H9 (cell line): Measurements from ENCODE around the gene TNFAIP8L1. TPM values are rescaled to one million over a fixed set of nuclear protein-coding genes. Genes with fewer than 3 reads are reported as not detected.

ENCODE experiments used
- DNase-seq: peaks from one replicate; pipeline ENCODE4 v3.0.0-alpha.2; 2017
- H2AFZ ChIP-seq: one replicate; pipeline ENCODE4 v1.6.1; 2013; ENCODE audit warnings: mild to moderate bottlenecking, low read length, control low read depth, moderate library complexity
- H2AK5ac ChIP-seq: 2 replicates; pipeline ENCODE4 v1.6.1; 2013; ENCODE audit warnings: low read length, control low read depth, mixed read lengths; ENCODE audit not compliant: insufficient read length
- H2BK120ac ChIP-seq: one replicate; pipeline ENCODE4 v1.6.1; 2013; ENCODE audit warnings: low read depth, mild to moderate bottlenecking, low read length, control low read depth, inconsistent platforms; ENCODE audit not compliant: poor library complexity, severe bottlenecking
- H2BK12ac ChIP-seq: 2 replicates; pipeline ENCODE4 v1.6.1; 2013; ENCODE audit warnings: low read length, control low read depth, mixed read lengths, low read depth; ENCODE audit not compliant: insufficient read length
- H2BK15ac ChIP-seq: 2 replicates; pipeline ENCODE4 v1.6.1; 2013; ENCODE audit warnings: low read depth, low read length, control low read depth
- H2BK20ac ChIP-seq: one replicate; pipeline ENCODE4 v1.6.1; 2013; ENCODE audit warnings: low read depth, mild to moderate bottlenecking, low read length, control low read depth, inconsistent platforms; ENCODE audit not compliant: poor library complexity, severe bottlenecking
- H2BK5ac ChIP-seq: 2 replicates; pipeline ENCODE4 v1.6.1; 2013; ENCODE audit warnings: low read length, control low read depth, mixed read lengths; ENCODE audit not compliant: insufficient read length
- H3K14ac ChIP-seq: 2 replicates; pipeline ENCODE4 v1.6.1; 2013; ENCODE audit warnings: low read length, control low read depth; ENCODE audit not compliant: insufficient read depth
- H3K18ac ChIP-seq: 2 replicates; pipeline ENCODE4 v1.6.1; 2013; ENCODE audit warnings: low read depth, mild to moderate bottlenecking, mixed read lengths, low read length, control low read depth; ENCODE audit not compliant: insufficient read length
- H3K23ac ChIP-seq: 2 replicates; pipeline ENCODE4 v1.6.1; 2013; ENCODE audit warnings: low read length, control low read depth, mixed read lengths, low read depth; ENCODE audit not compliant: insufficient read length
- H3K23me2 ChIP-seq: 2 replicates; pipeline ENCODE4 v1.6.1; 2013; ENCODE audit warnings: low read depth, mild to moderate bottlenecking, mixed read lengths, low read length, control low read depth; ENCODE audit not compliant: insufficient read length, poor library complexity, severe bottlenecking
- H3K27ac ChIP-seq: 2 replicates; pipeline ENCODE4 v1.5.1; 2013; ENCODE audit warnings: low read length, control low read depth, mixed read lengths, low read depth; ENCODE audit not compliant: insufficient read length
- H3K27me3 ChIP-seq: 2 replicates; pipeline ENCODE4 v1.6.1; 2013; ENCODE audit warnings: low read length, control low read depth, inconsistent platforms; ENCODE audit not compliant: insufficient read depth
- H3K4ac ChIP-seq: 2 replicates; pipeline ENCODE4 v1.6.1; 2013; ENCODE audit warnings: low read depth, mild to moderate bottlenecking, control low read depth, inconsistent platforms, low read length, moderate library complexity
- H3K4me1 ChIP-seq: 2 replicates; pipeline ENCODE4 v1.6.1; 2013; ENCODE audit warnings: low read length, control low read depth, inconsistent platforms; ENCODE audit not compliant: insufficient read depth
- H3K4me2 ChIP-seq: 2 replicates; pipeline ENCODE4 v1.6.1; 2013; ENCODE audit warnings: low read length, control low read depth, mixed read lengths; ENCODE audit not compliant: insufficient read length, insufficient read depth
- H3K56ac ChIP-seq: 2 replicates; pipeline ENCODE4 v1.6.1; 2013; ENCODE audit warnings: low read depth, mild to moderate bottlenecking, mixed read lengths, low read length, control low read depth; ENCODE audit not compliant: insufficient read length
- H3K79me1 ChIP-seq: 2 replicates; pipeline ENCODE4 v1.6.1; 2013; ENCODE audit warnings: low read depth, mild to moderate bottlenecking, moderate library complexity, low read length, control low read depth, inconsistent platforms; ENCODE audit not compliant: insufficient read depth, poor library complexity, severe bottlenecking
- H3K79me2 ChIP-seq: 2 replicates; pipeline ENCODE4 v1.6.1; 2013; ENCODE audit warnings: low read length, control low read depth, inconsistent platforms; ENCODE audit not compliant: insufficient read depth
- H3K9ac ChIP-seq: 2 replicates; pipeline ENCODE4 v1.6.1; 2013; ENCODE audit warnings: low read length, control low read depth, mixed read lengths; ENCODE audit not compliant: insufficient read length; ENCODE audit errors: extremely low read depth
- H3K9me3 ChIP-seq: one replicate; pipeline ENCODE4 v1.6.1; 2013; ENCODE audit warnings: low read depth, low read length, inconsistent platforms; ENCODE audit not compliant: control insufficient read depth
- H3T11ph ChIP-seq: one replicate; pipeline ENCODE4 v1.6.1; 2013; ENCODE audit warnings: mild to moderate bottlenecking, low read length, control low read depth, inconsistent platforms
- H4K20me1 ChIP-seq: one replicate; pipeline ENCODE4 v1.6.1; 2013; ENCODE audit not compliant: control insufficient read depth, insufficient read length, insufficient read depth
- H4K5ac ChIP-seq: 2 replicates; pipeline ENCODE4 v1.6.1; 2013; ENCODE audit warnings: low read depth, mild to moderate bottlenecking, mixed read lengths, low read length, control low read depth; ENCODE audit not compliant: insufficient read length
- H4K8ac ChIP-seq: replicated peaks from 2 replicates; pipeline ENCODE4 v1.6.1; 2013; ENCODE audit warnings: low read length, control low read depth, mixed read lengths, low read depth; ENCODE audit not compliant: insufficient read length
- H4K91ac ChIP-seq: 2 replicates; pipeline ENCODE4 v1.6.1; 2013; ENCODE audit warnings: low read depth, mild to moderate bottlenecking, moderate library complexity, mixed read lengths, low read length, control low read depth; ENCODE audit not compliant: insufficient read length
- H3K27ac Mint-ChIP-seq, 3 experiments: 2 replicates in 2 of 3; 3 replicates in 1 of 3; pipeline ENCODE4 v1.8.0; 2020 to 2021; ENCODE audit warnings: mixed read lengths in 3 of 3, mild to moderate bottlenecking in 1 of 3, moderate library complexity in 1 of 3
- H3K27me3 Mint-ChIP-seq: 2 replicates; pipeline ENCODE4 v1.8.0; 2021; ENCODE audit warnings: low read depth, mild to moderate bottlenecking, moderate library complexity, mixed read lengths
- H3K36me3 Mint-ChIP-seq, 3 experiments: 2 replicates in 2 of 3; 3 replicates in 1 of 3; pipeline ENCODE4 v1.8.0; 2020 to 2021; ENCODE audit warnings: low read depth in 3 of 3, mixed read lengths in 3 of 3; ENCODE audit not compliant: insufficient read depth in 1 of 3
- H3K4me1 Mint-ChIP-seq, 2 experiments: 2 replicates each; pipeline ENCODE4 v1.8.0; 2020; ENCODE audit warnings: mixed read lengths in 2 of 2
- H3K4me3 Mint-ChIP-seq, 2 experiments: 2 replicates in 1 of 2; 3 replicates in 1 of 2; pipeline ENCODE4 v1.8.0; 2020 to 2021; ENCODE audit warnings: mild to moderate bottlenecking in 2 of 2, mixed read lengths in 2 of 2, moderate library complexity in 1 of 2
- H3K9me3 Mint-ChIP-seq, 2 experiments: 2 replicates in 1 of 2; 3 replicates in 1 of 2; pipeline ENCODE4 v1.8.0; 2020; ENCODE audit warnings: mild to moderate bottlenecking in 2 of 2, mixed read lengths in 2 of 2, moderate library complexity in 1 of 2
- CTCF ChIP-seq: fragments of 200-600 bp; sonication (generic); conservative IDR thresholded peaks from 3 replicates; pipeline ENCODE4 v1.8.0; 2021; ENCODE audit warnings: antibody characterized with exemption, mild to moderate bottlenecking
- WGBS: extraction: QIAGEN DNeasy Blood & Tissue Kit; methylation state at CpG from one replicate; pipeline ENCODE4 v1.1.7; 2013; ENCODE audit warnings: missing lambda C conversion rate, low lambda C conversion rate, mixed read lengths; ENCODE audit not compliant: insufficient read length; ENCODE audit errors: extremely low coverage; 5-methylcytosine and 5-hydroxymethylcytosine counted together
- total RNA-seq: library from RNA; stranded (reverse); gene quantifications from 2 replicates; pipeline ENCODE4 v1.2.1, GENCODE V29; 2021

Gene TNFAIP8L1
- total RNA-seq, 1 experiment from 2014 or later, result 4.2 TPM

GRCh38 chr19:4639531-4640246, 373 bp downstream of the TNFAIP8L1 start:
- Mint-ChIP-seq H3K4me1 (peaks cover 6 to 17% of the 10 kb centered on the region in 2 experiments), H3K9me3 (no peaks in the 10 kb centered on the region; a peak in 1 of 5 replicates), H3K4me3 (peak overlapping the region; percentile 78 to 94), H3K36me3 (no peaks in the 10 kb centered on the region), H3K27me3 (peaks cover 22% of the 10 kb centered on the region), H3K27ac (no peak overlapping the region; a peak in 1 of 7 replicates)
- no peak overlapping the region for H4K91ac ChIP-seq
- H3K18ac ChIP-seq, result no peak overlapping the region
- no peak overlapping the region for H3K23ac ChIP-seq
- no peak overlapping the region for H2BK5ac ChIP-seq
- H4K8ac ChIP-seq, result no peak overlapping the region
- no peak overlapping the region for H4K5ac ChIP-seq
- H3K9me3 ChIP-seq, result no peaks in the 10 kb centered on the region
- no peak overlapping the region; the same call in 1 of the 2 replicates for H3K14ac ChIP-seq
- H3K4ac ChIP-seq, result no peak overlapping the region
- no peak overlapping the region for H2BK12ac ChIP-seq
- no peak overlapping the region for H2BK120ac ChIP-seq
- H3K4me2 ChIP-seq, result peak overlapping the region; percentile 84
- TF ChIP-seq CTCF, result no peak
- no peaks in the 10 kb centered on the region for H3K27me3 ChIP-seq
- H4K20me1 ChIP-seq, result no peaks in the 10 kb centered on the region
- no peak for DNase-seq
- H3K79me1 ChIP-seq, result no peaks in the 10 kb centered on the region
- no CpG with 5 or more reads among the region's 39 CpGs for WGBS
- no peaks in the 10 kb centered on the region for H3K79me2 ChIP-seq
- H2BK20ac ChIP-seq, result no peak overlapping the region
- H3K56ac ChIP-seq, result no peak overlapping the region
- peak overlapping the region; percentile 21 for H3K9ac ChIP-seq
- H3K23me2 ChIP-seq, result peaks cover 13% of the 10 kb centered on the region
- H2AFZ ChIP-seq, result no peak overlapping the region
- no peak overlapping the region for H3T11ph ChIP-seq
- no peak overlapping the region for H2BK15ac ChIP-seq
- H3K4me1 ChIP-seq, result no peaks in the 10 kb centered on the region
- H3K27ac ChIP-seq, result no peak overlapping the region
- H2AK5ac ChIP-seq, result no peak overlapping the region
